Endothelial cell of umbilical vein (primary cell): ENCODE measurements around the gene SPP1. TPM values are rescaled to one million over a fixed set of nuclear protein-coding genes. Genes with fewer than 3 reads are reported as not detected.

Experiments used
- BruUV-seq: library from RNA; stranded (reverse); fragments of 400-500 nt; replicated peaks from 2 replicates; lab custom pipeline; 2021; lab: Mats Ljungman, UMichigan
- CTCF ChIA-PET: fragments of 300-600, 350-600 bp; sonication (Branson Sonifier 250); formaldehyde crosslinking; loops from one replicate; lab custom pipeline; 2021; ENCODE audit warnings: antibody characterized with exemption, inconsistent platforms; lab: Charles Lee
- POLR2A ChIA-PET: fragments of 300-600, 350-600 bp; sonication (Branson Sonifier 250); formaldehyde crosslinking; loops from one replicate; lab custom pipeline; 2021; ENCODE audit warnings: antibody characterized with exemption, inconsistent platforms; lab: Charles Lee
- DNase-seq: peaks from one replicate; pipeline ENCODE4 v3.0.0-alpha.2; 2011; ENCODE audit warnings: low read depth, low spot score
- FAIRE-seq: peaks from 2 replicates; lab custom pipeline; 2011; peaks lifted over from hg19 to GRCh38; lab: Jason Lieb, UNC
- H2AFZ ChIP-seq: 2 replicates; pipeline ENCODE4 v1.6.0; 2012; ENCODE audit warnings: low read depth, low read length, control low read depth, inconsistent platforms
- H3K27ac ChIP-seq: 2 replicates; pipeline ENCODE4 v1.5.1; 2011; ENCODE audit warnings: low read depth, mild to moderate bottlenecking, control low read depth, low read length, moderate library complexity; ENCODE audit not compliant: insufficient read depth
- H3K27me3 ChIP-seq, 2 experiments: 2 replicates each; pipeline versions ENCODE4 v1.6.0 to v1.6.1; 2011; ENCODE audit warnings: low read length in 2 of 2, mixed read lengths in 1 of 2; ENCODE audit not compliant: control insufficient read depth in 2 of 2, insufficient read depth in 2 of 2
- H3K36me3 ChIP-seq, 2 experiments: 2 replicates in 1 of 2; 3 replicates in 1 of 2; pipeline ENCODE4 v1.5.1; 2011; ENCODE audit warnings: low read length in 2 of 2, mild to moderate bottlenecking in 1 of 2, moderate library complexity in 1 of 2; ENCODE audit not compliant: control insufficient read depth in 2 of 2, insufficient read depth in 2 of 2; ENCODE audit errors: extremely low read depth in 1 of 2
- H3K4me1 ChIP-seq: 3 replicates; pipeline ENCODE4 v1.5.1; 2011; ENCODE audit warnings: mild to moderate bottlenecking, low read length; ENCODE audit not compliant: control insufficient read depth, insufficient read depth; ENCODE audit errors: extremely low read depth
- H3K4me2 ChIP-seq: 2 replicates; pipeline ENCODE4 v1.6.1; 2011; ENCODE audit warnings: low read length, control low read depth, mixed read lengths; ENCODE audit not compliant: insufficient read depth
- H3K4me3 ChIP-seq, 3 experiments: fragments of 200-600 bp in 1 of 3; sonication (generic), shearing (Covaris generic) in 1 of 3; replicated peaks in 1 of 3; 2 replicates each; pipeline ENCODE4 v1.5.1; 2011 to 2016; ENCODE audit warnings: control low read depth in 3 of 3, low read length in 3 of 3, mild to moderate bottlenecking in 2 of 3, inconsistent platforms in 1 of 3, low read depth in 1 of 3, moderate library complexity in 1 of 3; ENCODE audit not compliant: insufficient read depth in 1 of 3
- H3K79me2 ChIP-seq: 2 replicates; pipeline ENCODE4 v1.6.0; 2012; ENCODE audit warnings: low read length, inconsistent platforms; ENCODE audit not compliant: control insufficient read depth, insufficient read depth
- H3K9ac ChIP-seq: replicated peaks from 2 replicates; pipeline ENCODE3; 2011; ENCODE audit warnings: low read length, control low read depth; ENCODE audit not compliant: insufficient read depth; ENCODE audit errors: extremely low read depth
- H3K9me1 ChIP-seq: replicated peaks from 3 replicates; pipeline ENCODE4 v1.6.0; 2011; ENCODE audit warnings: mild to moderate bottlenecking, low read length; ENCODE audit not compliant: control insufficient read depth, insufficient read depth; ENCODE audit errors: extremely low read depth
- H3K9me3 ChIP-seq: replicated peaks from 2 replicates; pipeline ENCODE4 v1.5.1; 2012; ENCODE audit warnings: low read length, inconsistent platforms; ENCODE audit not compliant: control insufficient read depth, insufficient read depth
- H4K20me1 ChIP-seq: replicated peaks from 2 replicates; pipeline ENCODE3; 2011; ENCODE audit warnings: mild to moderate bottlenecking, low read length; ENCODE audit not compliant: control insufficient read depth, insufficient read depth; ENCODE audit errors: extremely low read depth
- EZH2 ChIP-seq: IDR thresholded peaks from 2 replicates; pipeline ENCODE4 v1.6.1; 2012; ENCODE audit warnings: borderline replicate concordance, low read depth, mild to moderate bottlenecking, moderate library complexity, low read length, inconsistent platforms; ENCODE audit not compliant: severe bottlenecking
- FOS ChIP-seq: IDR thresholded peaks from 2 replicates; pipeline ENCODE4 v1.6.1; 2011; ENCODE audit warnings: mild to moderate bottlenecking, low read length, moderate library complexity, borderline replicate concordance; ENCODE audit not compliant: insufficient read depth
- GATA2 ChIP-seq: IDR thresholded peaks from 2 replicates; pipeline ENCODE4 v1.7.0; 2011; ENCODE audit warnings: low read depth, mild to moderate bottlenecking, moderate library complexity, mixed read lengths, low read length; ENCODE audit not compliant: insufficient read length, insufficient read depth
- JUN ChIP-seq: IDR thresholded peaks from 2 replicates; pipeline ENCODE4 v1.6.1; 2011; ENCODE audit warnings: borderline replicate concordance, low read depth; ENCODE audit not compliant: insufficient read length, insufficient read depth
- MYC ChIP-seq: IDR thresholded peaks from one replicate; pipeline ENCODE4 v1.6.1; 2011; ENCODE audit warnings: mild to moderate bottlenecking, low read depth, low read length
- POLR2A ChIP-seq: IDR thresholded peaks from 2 replicates; pipeline ENCODE4 v1.6.1; 2012; ENCODE audit warnings: low read depth, mild to moderate bottlenecking, control low read depth, low read length
- POLR2AphosphoS5 ChIP-seq: IDR thresholded peaks from 2 replicates; pipeline ENCODE4 v1.6.1; 2012; ENCODE audit warnings: low read depth, mild to moderate bottlenecking, control low read depth, low read length, moderate library complexity; ENCODE audit not compliant: insufficient read depth
- dilution Hi-C: fragments of 300-500 bp; cut with MboI; formaldehyde crosslinking; loops from one replicate; pipeline ENCODE4 v1.15.0; 2019; ENCODE audit warnings: low sequenced_read_pairs; ENCODE audit not compliant: extremely low pct_ligation_motif_present
- intact Hi-C: fragments of 100-400 bp; cut with micrococcal nuclease; formaldehyde crosslinking; loops from one replicate; pipeline ENCODE4 v1.10.0; 2022
- polyA plus RNA-seq, 4 experiments: library from polyadenylated mRNA; depleted of rRNA in 3 of 4; stranded (reverse) in 3 of 4; unstranded in 1 of 4; fragments of >200 nt; gene quantifications; 2 replicates each; pipeline versions ENCODE4 v1.2.1 to v1.2.3, GENCODE V29; 2011 to 2012; ENCODE audit warnings: missing spikeins in 1 of 4
- total RNA-seq: library from RNA; stranded (reverse); gene quantifications from 2 replicates; pipeline ENCODE4 v1.2.3, GENCODE V29; 2021
- TF ChIP-seq, protein P1 (sequence below): IDR thresholded peaks from 2 replicates; pipeline ENCODE4 v1.6.1; 2011; ENCODE audit not compliant: insufficient read depth, insufficient read length
- TF ChIP-seq, protein P2 (sequence below), 2 donors: IDR thresholded peaks; 1 replicate in 1 of 2; 2 replicates in 1 of 2; pipeline ENCODE4 v1.5.1; 2011; ENCODE audit warnings: low read length in 2 of 2, mild to moderate bottlenecking in 2 of 2, moderate library complexity in 2 of 2, control low read depth in 1 of 2, inconsistent platforms in 1 of 2, low read depth in 1 of 2; ENCODE audit not compliant: insufficient read depth in 1 of 2; ENCODE audit errors: extremely low read depth in 1 of 2

The SPP1 gene
- total and polyA plus RNA-seq, 2 donors (not counting 3 experiments of a cell fraction or from before 2014, with no cell fraction given) = not detected

DNA sequence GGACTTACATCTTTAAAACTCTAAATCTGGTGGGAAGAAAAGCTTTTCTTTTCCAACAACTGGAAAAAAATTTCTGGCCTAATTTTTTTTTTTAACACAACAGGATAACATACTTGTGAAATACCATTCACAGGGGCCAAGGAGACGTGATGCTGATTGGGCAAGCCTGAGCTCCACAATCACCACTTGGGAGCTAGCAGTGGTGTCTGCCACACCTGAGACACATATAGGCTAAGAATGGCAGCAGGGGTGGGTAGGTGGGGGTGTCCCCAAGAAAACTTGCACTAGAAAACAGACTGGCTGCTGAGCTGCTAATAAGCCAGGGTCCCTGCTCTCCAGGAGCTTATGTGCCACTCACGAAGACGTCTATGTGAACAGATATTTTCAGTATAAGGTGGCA lies 26.4 kb downstream of the SPP1 start:
- H3K79me2 ChIP-seq = no peaks in the 10 kb centered on the region
- no peak overlapping the region for H3K4me2 ChIP-seq
- FAIRE-seq (no peak), DNase-seq (no peak)
- no peaks in the 10 kb centered on the region for H3K27me3 ChIP-seq
- H3K36me3 ChIP-seq = no peaks in the 10 kb centered on the region
- dilution Hi-C loops (no loop called here), intact Hi-C loops (no loop called here)
- TF ChIP-seq, protein P1, sequence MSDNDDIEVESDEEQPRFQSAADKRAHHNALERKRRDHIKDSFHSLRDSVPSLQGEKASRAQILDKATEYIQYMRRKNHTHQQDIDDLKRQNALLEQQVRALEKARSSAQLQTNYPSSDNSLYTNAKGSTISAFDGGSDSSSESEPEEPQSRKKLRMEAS = no peak
- TF ChIP-seq, protein P2, sequence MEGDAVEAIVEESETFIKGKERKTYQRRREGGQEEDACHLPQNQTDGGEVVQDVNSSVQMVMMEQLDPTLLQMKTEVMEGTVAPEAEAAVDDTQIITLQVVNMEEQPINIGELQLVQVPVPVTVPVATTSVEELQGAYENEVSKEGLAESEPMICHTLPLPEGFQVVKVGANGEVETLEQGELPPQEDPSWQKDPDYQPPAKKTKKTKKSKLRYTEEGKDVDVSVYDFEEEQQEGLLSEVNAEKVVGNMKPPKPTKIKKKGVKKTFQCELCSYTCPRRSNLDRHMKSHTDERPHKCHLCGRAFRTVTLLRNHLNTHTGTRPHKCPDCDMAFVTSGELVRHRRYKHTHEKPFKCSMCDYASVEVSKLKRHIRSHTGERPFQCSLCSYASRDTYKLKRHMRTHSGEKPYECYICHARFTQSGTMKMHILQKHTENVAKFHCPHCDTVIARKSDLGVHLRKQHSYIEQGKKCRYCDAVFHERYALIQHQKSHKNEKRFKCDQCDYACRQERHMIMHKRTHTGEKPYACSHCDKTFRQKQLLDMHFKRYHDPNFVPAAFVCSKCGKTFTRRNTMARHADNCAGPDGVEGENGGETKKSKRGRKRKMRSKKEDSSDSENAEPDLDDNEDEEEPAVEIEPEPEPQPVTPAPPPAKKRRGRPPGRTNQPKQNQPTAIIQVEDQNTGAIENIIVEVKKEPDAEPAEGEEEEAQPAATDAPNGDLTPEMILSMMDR (IDR thresholded peaks at IDR 0.05; ENCODE audit: extremely low read depth in 1 of 2, insufficient read depth in 1 of 2, low read depth in 1 of 2, low read length in 2 of 2) = no peak
- TF ChIP-seq POLR2AphosphoS5 = no peak
- no peak for TF ChIP-seq MYC
- no peak for TF ChIP-seq EZH2
- no peak for TF ChIP-seq POLR2A
- no peak for TF ChIP-seq FOS
- TF ChIP-seq JUN = no peak
- TF ChIP-seq GATA2 = no peak
- no peaks in the 10 kb centered on the region for H3K4me1 ChIP-seq
- CTCF ChIA-PET = interaction anchor here (0.9 to 2.1 kb wide), 6 partner anchors 10 to 163 kb away, joined by 3 to 10 read pairs (median 4); no protein-coding TSS in a partner anchor
- POLR2A ChIA-PET = no interaction called here
- no peaks in the 10 kb centered on the region for H3K9me3 ChIP-seq
- BruUV-seq = no TSS peak
- no peaks in the 10 kb centered on the region for H3K9me1 ChIP-seq
- no peak overlapping the region for H3K4me3 ChIP-seq
- H2AFZ ChIP-seq = no peak overlapping the region
- no peak overlapping the region for H3K9ac ChIP-seq
- no peak overlapping the region for H3K27ac ChIP-seq
- H4K20me1 ChIP-seq = no peaks in the 10 kb centered on the region
